Measurements from ENCODE around the gene PTPRD.
"Not testable (repeated sequence)": the region's sequence is repeated elsewhere in the genome, so short reads cannot be mapped to it uniquely, and the experiment has no call there.

Gene PTPRD

DNA sequence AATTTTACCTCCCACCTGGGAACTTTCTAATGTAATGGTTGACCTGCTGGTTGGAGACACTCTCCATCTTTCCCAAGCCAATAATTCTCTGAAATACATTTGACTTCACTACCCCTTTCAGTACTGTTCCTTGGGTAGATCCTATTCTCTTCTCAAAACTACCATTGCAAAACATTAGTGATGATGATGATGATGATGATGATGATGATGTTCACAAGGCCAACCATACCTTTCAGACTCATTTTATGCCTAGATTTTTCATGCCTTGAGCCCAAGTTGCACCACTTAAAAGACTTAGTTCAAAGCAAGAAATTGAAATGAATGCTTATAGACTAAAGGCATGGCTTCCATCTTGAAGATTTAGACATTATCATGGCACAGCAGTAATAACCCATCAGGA, 1672.2 kb downstream of the PTPRD start:
- DNase-seq (ENCODE audit: low read depth in 4 of 4, low spot score in 1 of 4) = no peak

DNA sequence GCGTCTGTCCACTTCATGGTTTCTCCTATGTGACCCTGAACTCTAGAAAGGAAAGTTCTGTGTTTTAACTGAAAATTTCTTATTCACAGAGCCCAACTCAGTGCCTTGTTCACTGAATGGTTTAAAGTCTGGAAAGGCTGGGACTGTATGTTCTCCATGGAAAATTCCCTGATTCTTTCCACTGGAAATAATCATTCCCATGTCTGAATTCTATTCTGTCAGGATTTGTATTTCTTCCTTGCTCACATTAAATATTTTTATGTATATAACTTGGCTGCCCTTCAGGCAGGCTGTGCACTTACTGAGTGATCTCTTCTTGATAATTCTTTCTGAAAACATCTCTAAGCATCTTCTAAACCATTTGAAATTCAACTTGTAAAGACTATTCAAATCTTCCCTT, 1686.3 kb downstream of the PTPRD start:
- DNase-seq (ENCODE audit: low read depth in 4 of 4, low spot score in 1 of 4) = no peak

DNA sequence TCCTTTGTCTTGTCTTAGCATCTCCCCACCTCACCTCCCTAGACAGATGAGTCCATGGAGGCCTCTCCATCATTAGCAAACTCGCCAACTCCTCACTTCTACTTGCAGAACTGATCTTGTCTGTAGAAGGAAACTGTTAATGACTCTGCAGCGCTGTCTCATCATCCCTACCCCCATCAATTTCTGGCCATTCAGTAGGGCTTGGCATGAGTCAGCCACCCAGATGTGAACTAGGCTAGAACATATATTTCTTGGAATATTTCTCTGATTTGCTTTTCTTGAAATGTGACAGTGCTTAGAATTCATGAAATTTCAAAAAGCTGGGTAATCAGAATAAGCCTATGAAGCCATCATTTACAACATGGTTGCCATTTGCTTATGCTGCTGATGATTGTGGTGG, 1688.2 kb downstream of the PTPRD start:
- DNase-seq (ENCODE audit: low read depth in 4 of 4, low spot score in 1 of 4) = no peak

DNA sequence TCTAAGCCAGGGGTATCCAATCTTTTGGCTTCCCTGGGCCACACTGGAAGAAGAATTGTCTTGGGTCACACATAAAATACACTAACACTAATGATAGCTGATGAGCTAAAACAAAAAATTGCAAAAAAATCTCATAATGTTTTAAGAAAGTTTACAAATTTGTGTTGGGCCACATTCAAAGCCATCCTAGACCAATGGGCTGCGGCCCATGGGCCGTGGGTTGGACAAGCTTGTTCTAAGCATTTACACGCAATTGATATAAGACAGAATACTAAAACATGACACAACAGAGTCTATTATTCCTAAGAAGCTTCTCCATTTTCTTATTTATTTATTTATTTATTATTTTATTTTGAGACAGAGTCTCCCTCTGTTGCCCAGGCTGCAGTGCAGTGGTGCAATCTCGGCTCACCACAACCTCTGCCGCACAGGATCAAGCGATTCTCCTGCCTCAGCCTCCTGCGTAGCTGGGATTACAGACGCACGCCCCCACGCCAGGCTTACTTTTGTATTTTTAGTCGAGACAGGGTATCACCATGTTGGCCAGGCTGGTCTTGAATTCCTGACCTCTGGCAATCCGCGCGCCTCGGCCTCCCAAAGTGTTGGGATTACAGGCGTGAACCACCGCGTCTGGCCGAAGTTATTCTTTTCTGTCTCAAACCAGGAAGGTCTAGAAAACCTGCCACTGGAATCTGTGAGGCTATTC, 1692.2 kb downstream of the PTPRD start:
- DNase-seq (ENCODE audit: low read depth in 4 of 4, low spot score in 1 of 4) = not testable (repeated sequence)

DNA sequence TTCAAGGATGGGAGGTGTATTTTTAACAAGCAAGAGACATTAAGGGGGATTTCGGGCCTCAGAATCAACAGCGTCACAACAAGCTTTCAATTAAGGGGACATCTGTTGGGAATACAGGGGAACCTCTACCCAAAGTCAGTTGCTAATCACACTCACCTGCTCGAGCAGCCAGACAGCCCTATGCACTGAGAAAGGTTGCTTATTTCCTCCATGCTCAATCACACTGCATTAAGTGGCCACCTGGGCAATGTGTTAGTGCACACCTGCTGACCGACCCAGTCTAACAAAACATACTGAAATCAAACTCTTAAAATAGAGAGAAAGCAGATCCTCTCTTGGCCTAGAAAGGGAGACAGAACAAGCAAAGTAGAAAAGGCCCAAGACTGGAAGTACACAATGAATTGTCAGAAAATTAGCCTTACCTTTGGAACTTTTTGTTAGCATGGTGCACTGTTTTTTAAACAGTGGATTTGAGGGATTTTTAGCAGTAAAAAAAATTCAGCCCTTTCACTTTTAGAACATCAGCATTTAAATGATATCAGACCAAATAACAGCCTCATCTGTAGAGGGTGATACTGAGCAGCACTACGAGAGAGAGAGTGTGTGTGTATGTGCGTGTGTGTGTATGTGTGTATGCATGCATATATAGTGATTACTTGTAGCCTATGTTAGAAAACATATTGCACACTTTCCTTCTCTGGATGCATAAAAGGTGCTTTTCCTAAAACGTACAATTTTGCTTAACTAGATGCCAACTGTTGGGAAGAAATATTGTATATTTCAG, 1694.7 kb downstream of the PTPRD start:
- no peak for DNase-seq (ENCODE audit: low read depth in 4 of 4, low spot score in 1 of 4)

DNA sequence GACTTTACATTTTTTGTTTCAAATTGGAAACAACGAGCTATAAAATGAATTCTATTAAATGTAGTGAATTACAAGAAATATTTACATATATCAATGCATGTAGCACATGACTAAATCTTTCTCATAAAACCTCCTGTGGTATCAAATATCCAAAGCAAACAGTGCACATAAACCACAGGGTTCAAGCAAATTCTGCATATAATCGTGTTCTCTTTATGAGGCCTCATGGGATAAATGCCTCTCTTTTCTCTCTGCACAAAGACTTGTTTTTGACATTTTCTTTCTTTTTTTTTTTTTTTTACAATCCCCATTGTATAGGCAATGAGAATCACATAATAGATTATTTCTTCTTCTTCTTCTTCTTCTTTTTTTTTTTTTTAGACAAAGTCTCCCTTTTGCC, 1696.0 kb downstream of the PTPRD start:
- no peak for DNase-seq (ENCODE audit: low read depth in 4 of 4, low spot score in 1 of 4)

DNA sequence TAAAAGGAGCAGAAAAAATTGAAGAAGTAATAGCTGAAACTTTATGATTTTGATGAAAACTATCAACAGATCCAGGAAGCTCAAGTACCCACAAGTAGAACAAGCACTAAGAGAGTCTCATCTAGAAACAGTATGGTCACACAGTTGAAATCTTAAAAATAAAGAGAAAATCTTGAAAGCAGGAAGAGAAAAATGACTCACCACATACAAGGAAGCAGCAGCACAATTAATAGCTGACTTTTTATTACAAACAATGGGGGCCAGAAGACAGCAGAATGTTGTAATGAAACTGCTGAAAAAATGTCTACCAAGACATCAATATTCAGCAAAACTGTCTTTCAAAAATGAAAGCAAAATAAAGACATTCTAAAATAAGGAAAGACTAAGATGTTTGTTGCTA, 1704.9 kb downstream of the PTPRD start:
- no peak for DNase-seq (ENCODE audit: low read depth in 4 of 4, low spot score in 1 of 4)

DNA sequence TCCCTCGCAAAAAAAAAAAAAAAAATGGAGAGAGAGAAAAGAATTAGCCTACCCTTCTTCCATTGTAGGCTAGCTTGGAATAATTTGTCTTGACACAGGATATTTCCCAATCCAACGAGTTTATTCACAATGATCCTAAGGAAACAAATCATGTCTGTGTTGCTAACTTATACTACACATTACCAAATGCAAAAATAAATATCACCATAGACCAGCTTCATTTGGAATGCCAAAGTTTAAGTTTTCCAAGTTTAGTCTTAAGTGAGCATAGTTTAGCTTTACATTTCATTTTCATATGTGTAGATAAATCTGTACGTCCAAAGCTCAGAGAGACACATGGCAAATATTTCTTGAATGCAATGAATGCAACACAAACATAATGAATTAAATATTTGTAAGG, 1707.1 kb downstream of the PTPRD start:
- DNase-seq (ENCODE audit: low read depth in 4 of 4, low spot score in 1 of 4) = no peak

DNA sequence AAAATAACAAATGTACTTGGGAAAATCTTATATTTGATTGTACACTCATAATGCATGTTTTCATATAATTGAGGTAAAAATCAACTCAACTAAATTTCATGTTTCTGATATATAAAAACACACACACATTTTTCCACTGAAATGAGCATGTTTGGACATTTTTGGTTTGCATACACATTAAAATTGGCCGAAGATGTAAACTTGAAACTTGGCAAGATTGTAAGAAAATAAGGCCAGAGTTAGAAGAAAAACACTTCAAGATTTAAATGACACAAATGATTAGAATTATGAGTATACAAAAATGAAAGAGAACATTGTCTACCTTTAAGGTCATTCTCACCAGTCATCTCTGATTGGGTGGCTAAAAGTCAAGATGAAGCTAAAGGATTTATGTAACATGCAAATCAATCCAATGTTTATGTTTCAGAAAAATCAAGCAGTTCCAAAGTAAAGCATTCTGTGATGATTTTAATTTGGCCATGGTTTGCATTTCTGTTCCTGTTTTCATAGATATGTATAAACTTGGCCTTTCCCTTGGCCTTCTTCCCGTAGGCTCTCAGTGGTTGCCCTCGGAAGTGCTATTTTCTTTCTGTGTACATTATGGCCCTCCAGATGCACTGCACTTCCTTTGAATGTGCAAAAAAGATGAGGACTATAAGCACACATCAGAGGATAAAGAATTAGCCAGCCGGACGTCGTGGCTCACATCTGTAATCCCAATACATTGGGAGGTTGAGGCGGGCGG, 1707.9 kb downstream of the PTPRD start:
- no peak for DNase-seq (ENCODE audit: low read depth in 4 of 4, low spot score in 1 of 4)

DNA sequence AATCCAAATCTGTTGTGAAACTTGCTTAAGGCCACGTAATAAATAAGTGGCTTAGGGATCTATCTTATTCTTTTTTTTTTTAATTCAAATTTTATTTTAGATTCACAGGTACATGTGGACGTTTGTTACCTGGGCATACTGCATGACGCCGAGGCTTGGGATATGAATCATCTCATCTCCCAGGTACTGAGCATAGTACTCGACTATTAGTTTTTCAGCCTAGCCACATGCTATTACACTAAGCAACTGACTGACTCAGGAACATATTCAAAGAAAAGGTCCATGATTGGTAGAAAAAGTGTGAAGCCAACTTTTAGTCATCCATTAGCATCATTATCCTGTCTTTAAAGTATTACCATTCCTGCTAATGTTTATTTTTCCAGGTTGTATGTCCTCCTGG, 1709.7 kb downstream of the PTPRD start:
- no peak for DNase-seq (ENCODE audit: low read depth in 4 of 4, low spot score in 1 of 4)

DNA sequence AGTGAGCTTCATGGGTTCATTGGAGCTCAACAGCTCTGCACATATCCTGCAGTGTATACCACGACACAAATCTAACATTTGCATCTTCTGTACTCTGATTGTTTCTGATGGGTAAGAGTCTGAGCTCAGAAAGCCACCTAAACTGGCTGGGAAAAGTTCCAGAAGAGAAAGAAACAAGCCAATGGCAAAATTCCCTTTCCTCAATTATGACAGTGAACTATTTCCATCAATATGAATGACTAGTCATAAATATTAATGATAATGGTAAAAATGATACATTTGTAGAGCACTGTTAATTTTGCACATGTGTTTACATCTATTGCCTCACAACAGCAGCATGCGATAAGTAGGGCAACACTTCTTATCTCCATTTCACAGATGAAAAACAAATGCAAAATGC, 1711.7 kb downstream of the PTPRD start:
- DNase-seq (ENCODE audit: low read depth in 4 of 4, low spot score in 1 of 4) = no peak

DNA sequence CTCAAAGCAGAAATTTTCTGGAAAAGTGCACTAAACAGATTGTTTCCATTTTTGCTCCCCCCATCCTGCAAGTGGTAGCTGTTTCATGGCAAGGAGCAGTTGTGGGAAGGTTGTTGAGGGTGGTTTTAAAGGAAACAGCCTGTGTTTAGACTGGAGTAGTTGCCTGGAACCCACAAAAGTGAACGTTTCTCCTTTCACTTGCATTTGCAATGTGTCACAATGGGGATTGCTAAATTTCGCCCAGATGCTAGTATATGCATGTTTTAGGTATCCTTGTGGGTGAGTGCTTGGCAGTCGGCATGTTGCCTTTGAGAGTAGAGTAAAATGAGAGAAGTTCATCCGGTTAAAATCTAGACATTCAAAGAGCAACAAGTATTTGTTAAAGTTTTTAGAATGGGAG, 1713.3 kb downstream of the PTPRD start:
- DNase-seq (ENCODE audit: low read depth in 4 of 4, low spot score in 1 of 4) = no peak

DNA sequence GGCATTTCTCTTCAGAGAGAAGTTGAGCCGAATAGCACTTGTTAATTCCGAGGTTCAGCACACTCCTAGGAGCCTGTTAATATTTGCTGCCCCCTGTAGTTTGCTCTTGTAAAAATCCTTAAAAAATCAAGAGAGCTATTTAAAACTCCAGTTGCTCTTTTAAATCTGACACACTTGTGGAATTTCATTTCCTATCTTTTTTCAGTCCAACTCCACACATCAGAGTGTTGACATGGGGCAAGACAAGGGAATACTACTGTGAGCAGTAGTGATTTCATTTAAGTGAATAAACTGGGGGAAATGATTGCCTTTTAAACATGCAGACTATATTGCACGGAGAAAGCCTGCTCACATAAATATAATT, 1717.0 kb downstream of the PTPRD start:
- no peak for DNase-seq (ENCODE audit: low read depth in 4 of 4, low spot score in 1 of 4)

DNA sequence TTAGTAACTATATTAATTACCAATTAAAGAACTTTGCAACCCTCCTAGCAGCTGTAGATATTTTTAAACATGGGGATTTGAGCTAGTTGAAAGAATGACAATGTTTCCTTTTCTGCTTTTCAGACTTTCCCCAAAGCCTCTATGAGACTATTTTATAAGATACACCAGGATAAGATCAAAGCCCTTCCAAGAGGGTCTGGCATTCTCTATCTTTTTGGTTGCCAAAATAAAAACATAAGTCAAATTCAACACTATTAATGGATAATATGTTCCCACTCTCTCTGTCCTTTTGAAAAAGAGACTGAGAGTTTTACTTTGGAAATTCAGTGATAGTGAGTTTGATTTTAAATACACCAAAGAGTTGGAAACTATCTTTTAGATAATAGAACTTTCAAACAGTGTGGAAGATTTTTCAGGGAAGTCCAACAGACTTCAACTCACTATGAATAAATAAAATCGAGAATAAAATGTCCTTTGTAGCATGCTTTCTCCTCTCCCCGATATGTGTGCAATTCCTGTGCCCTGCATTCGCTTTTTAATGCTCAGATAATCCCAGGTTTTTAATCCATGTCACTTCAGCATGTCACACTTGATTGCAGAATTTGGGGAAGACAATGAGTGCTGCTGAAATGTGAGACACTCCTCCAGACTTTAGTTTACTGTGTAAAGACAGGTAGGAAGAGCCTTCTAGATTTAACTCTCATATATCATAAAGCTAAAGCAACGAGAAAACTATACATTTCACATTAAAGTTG, 1717.5 kb downstream of the PTPRD start:
- no peak for DNase-seq (ENCODE audit: low read depth in 4 of 4, low spot score in 1 of 4)

DNA sequence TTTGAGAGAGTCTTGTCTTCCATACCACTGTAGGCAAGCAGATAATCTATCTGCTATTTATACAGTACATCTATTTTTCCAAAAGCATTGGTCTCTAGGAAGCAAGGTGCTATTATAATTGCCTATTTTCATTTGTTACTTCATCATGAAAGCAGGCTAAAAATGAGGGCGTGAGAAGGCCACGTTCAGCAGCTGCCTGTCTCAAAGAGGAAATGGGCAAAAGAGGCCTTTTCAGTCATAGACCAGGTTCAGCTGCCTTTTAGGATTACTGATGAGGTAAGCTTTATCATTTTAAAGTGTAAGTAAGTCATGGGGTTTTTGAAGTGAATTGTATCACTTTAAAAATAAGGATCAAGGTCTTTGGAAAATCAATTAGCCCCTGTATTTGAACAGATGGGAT, 1722.1 kb downstream of the PTPRD start:
- no peak for DNase-seq (ENCODE audit: low read depth in 4 of 4, low spot score in 1 of 4)

DNA sequence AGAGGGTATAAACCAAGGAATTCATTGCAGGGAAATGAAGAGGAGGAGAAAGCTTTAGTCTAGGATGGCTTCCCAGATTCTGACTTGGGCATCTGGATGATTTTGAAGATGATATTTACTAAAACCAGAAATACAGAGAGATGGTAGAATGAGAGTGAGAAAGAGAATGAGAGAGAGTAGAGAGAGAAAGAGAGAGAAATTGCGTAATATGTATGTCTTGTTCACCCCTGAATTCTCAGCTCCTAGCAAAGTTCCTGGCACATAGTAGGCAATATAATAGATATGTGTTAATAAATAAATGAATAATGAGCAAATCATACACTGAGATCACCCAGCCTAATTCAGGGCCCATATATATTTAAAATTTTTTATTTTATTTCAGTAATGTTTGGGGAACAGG, 1723.7 kb downstream of the PTPRD start:
- DNase-seq (ENCODE audit: low read depth in 4 of 4, low spot score in 1 of 4) = no peak

DNA sequence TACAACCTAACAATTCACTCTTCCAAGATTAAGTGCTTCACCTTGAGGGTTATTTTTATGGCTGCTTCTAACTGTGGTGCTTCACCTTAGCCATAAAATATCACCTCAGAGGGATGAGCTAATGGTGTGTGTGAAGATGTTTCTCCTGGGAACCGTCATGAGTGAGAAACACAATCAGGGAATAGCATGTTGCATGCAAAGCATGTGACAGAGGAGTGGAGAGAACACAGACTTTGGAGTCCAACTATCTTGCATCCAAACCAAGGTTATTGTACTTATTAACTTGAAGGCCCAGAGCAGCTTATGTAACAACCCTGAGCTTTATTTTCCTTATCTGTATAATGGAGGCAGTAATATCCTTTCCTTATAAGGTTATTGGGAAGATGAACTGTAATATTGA, 1724.2 kb downstream of the PTPRD start:
- DNase-seq (ENCODE audit: low read depth in 4 of 4, low spot score in 1 of 4) = no peak

DNA sequence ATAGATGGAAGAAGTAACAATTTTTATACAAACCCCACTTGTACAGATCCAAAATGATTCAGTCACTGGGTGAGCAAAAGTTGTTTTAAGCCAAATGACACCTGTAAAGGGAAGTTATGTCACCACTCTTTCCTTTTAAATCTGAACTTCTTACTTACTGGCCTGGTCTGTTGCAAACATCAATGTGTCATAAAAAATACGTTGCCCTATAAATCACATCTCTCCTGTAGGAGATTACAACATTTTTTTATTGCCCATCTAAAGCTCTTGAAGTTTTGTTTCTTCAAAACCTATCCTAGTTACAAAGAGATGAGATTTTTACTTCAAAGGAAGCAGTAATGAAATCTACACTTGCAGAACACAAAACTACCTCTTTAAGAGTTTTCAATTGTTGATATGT, 1725.4 kb downstream of the PTPRD start:
- DNase-seq (ENCODE audit: low read depth in 4 of 4, low spot score in 1 of 4) = no peak

DNA sequence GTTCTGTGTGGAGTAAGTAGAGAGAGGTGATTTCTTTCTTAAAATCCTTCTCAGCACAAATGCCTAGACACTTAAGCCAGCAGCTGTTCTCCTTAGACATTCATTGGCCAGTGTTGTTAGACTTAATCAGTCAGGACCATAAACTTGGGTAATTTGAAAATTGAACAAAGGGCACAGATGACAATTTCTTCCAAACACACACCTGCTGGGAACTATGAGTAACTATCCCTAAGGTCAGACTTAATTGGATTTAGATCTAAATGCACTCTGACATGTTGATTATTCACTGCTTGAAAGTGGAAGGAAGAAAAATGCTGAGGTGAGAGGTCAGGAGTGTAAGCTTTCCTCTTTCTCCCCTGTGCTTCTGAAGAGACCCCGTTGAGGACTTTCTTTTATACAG, 1729.5 kb downstream of the PTPRD start:
- DNase-seq (ENCODE audit: low read depth in 4 of 4, low spot score in 1 of 4) = no peak

DNA sequence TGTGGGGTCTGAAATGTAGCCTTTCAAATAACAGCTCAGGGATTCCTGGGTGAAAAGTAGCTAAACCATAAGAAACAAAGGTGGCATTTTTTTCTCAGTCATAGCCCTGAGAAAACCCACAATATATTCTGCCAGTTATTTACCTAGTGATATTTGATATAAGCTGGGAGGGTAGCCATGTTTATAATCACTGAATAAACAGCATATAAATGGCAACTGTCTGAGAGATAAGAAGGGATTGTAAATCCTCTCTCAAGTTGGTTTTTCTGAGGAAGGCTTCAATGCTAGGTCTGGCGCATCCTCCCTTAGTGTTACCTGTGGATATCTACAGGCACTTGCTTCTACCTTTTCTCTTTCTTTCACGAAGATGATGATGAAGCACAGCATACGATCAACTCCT, 1732.7 kb downstream of the PTPRD start:
- DNase-seq (ENCODE audit: low read depth in 4 of 4, low spot score in 1 of 4) = no peak

DNA sequence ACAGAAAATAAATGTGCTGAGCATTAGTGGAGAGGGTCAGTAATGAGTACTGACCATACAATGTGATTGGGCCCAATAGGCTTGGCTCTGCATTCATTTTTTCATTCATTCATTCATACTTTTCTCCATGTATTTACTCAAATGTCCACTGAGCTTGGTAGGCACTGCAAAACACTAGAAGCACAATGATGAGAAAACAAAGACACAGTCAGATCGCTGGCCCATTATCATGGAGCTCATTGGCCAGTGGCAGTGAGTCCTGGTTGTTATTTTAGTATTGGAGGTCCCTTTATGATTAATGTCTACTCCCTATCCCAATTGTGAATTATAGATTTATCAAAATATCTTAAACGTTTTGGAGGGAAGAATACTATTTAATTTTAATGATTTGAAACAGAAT, 1733.5 kb downstream of the PTPRD start:
- no peak for DNase-seq (ENCODE audit: low read depth in 4 of 4, low spot score in 1 of 4)

All from stimulated activated CD4-positive, alpha-beta T cell treated with anti-CD3 and anti-CD28 coated beads, Interleukin-1b, Interleukin-23, amount 100 ng/mL, for 24 hours (primary cell).